H1 (cell line): ENCODE data around the gene ADPRHL1. TPM values are rescaled to one million over a fixed set of nuclear protein-coding genes. Genes with fewer than 3 reads are reported as not detected.
A peak's percentile ranks its signal among the peaks of the same experiment; 100 is the strongest.

Experiments used
- CTCF ChIA-PET: fragments of 300-600 bp; sonication (Branson Sonifier 250); formaldehyde crosslinking; loops from one replicate; lab custom pipeline; 2021; ENCODE audit not compliant: partially characterized antibody; lab: Charles Lee
- POLR2A ChIA-PET: fragments of 300-600 bp; sonication (Branson Sonifier 250); formaldehyde crosslinking; loops from one replicate; lab custom pipeline; 2021; ENCODE audit warnings: inconsistent platforms; ENCODE audit not compliant: partially characterized antibody; lab: Charles Lee
- DNase-seq, 2 experiments: peaks; one replicate each; pipeline versions ENCODE4 v3.0.0 to v3.0.0-alpha.2; 2010 to 2022; ENCODE audit warnings: low spot score in 2 of 2, low read depth in 1 of 2, mixed read lengths in 1 of 2
- FAIRE-seq: peaks from 2 replicates; lab custom pipeline; 2011; peaks lifted over from hg19 to GRCh38; lab: Jason Lieb, UNC
- H2AFZ ChIP-seq: 2 replicates; pipeline ENCODE4 v1.8.1; 2012; ENCODE audit warnings: low read length, inconsistent platforms
- H2AK5ac ChIP-seq: 2 replicates; pipeline ENCODE4 v1.6.1; 2013; ENCODE audit warnings: low read depth, low read length
- H2BK120ac ChIP-seq: replicated peaks from 2 replicates; pipeline ENCODE3; 2013; ENCODE audit warnings: low read depth, low read length, inconsistent platforms
- H2BK12ac ChIP-seq: 2 replicates; pipeline ENCODE4 v1.6.1; 2013; ENCODE audit warnings: low read depth, low read length
- H2BK15ac ChIP-seq: 2 replicates; pipeline ENCODE4 v1.6.1; 2013; ENCODE audit warnings: low read length
- H2BK20ac ChIP-seq: 2 replicates; pipeline ENCODE4 v1.6.1; 2013; ENCODE audit warnings: low read length
- H2BK5ac ChIP-seq: 2 replicates; pipeline ENCODE4 v1.6.1; 2013; ENCODE audit warnings: low read depth, low read length
- H3K14ac ChIP-seq: 2 replicates; pipeline ENCODE4 v1.6.1; 2013; ENCODE audit warnings: inconsistent platforms; ENCODE audit not compliant: insufficient read length
- H3K18ac ChIP-seq: 2 replicates; pipeline ENCODE4 v1.6.1; 2013; ENCODE audit warnings: low read length; ENCODE audit errors: extremely low read depth
- H3K23ac ChIP-seq: 2 replicates; pipeline ENCODE4 v1.6.1; 2013; ENCODE audit warnings: inconsistent platforms; ENCODE audit not compliant: insufficient read length
- H3K23me2 ChIP-seq: 2 replicates; pipeline ENCODE4 v1.6.1; 2013; ENCODE audit warnings: low read depth, low read length
- H3K27ac ChIP-seq: 2 replicates; pipeline ENCODE4 v1.6.1; 2011; ENCODE audit warnings: low read depth, low read length, inconsistent platforms
- H3K27me3 ChIP-seq, 4 experiments: replicated peaks in 1 of 4; 1 replicate in 1 of 4; 2 replicates in 3 of 4; pipeline versions ENCODE4 v1.6.1 to v1.8.1; 2011 to 2013; ENCODE audit warnings: low read length in 3 of 4, mild to moderate bottlenecking in 3 of 4, inconsistent platforms in 2 of 4, mixed read lengths in 2 of 4, moderate library complexity in 1 of 4; ENCODE audit not compliant: control insufficient read depth in 3 of 4, insufficient read depth in 3 of 4; ENCODE audit errors: extremely low read depth in 1 of 4
- H3K36me3 ChIP-seq, 4 experiments: 2 replicates each; pipeline versions ENCODE4 v1.6.1 to v1.8.1; 2011 to 2013; ENCODE audit warnings: mild to moderate bottlenecking in 4 of 4, low read length in 3 of 4, moderate library complexity in 2 of 4, control low read depth in 1 of 4, inconsistent platforms in 1 of 4; ENCODE audit not compliant: insufficient read depth in 4 of 4, control insufficient read depth in 2 of 4
- H3K4ac ChIP-seq: replicated peaks from 2 replicates; pipeline ENCODE3; 2013; ENCODE audit warnings: low read length, low read depth, mixed read lengths, inconsistent platforms; ENCODE audit not compliant: insufficient read length
- H3K4me1 ChIP-seq, 4 experiments: replicated peaks in 1 of 4; 1 replicate in 1 of 4; 2 replicates in 3 of 4; pipeline versions ENCODE4 v1.6.1 to v1.8.1; 2011 to 2013; ENCODE audit warnings: low read length in 3 of 4, inconsistent platforms in 2 of 4, mixed read lengths in 1 of 4; ENCODE audit not compliant: insufficient read depth in 4 of 4, control insufficient read depth in 3 of 4
- H3K4me2 ChIP-seq, 2 experiments: 2 replicates each; pipeline versions ENCODE4 v1.6.1 to v1.8.1; 2011 to 2013; ENCODE audit warnings: low read depth in 2 of 2, low read length in 2 of 2, control low read depth in 1 of 2, inconsistent platforms in 1 of 2, mild to moderate bottlenecking in 1 of 2; ENCODE audit not compliant: insufficient read depth in 1 of 2
- H3K4me3 ChIP-seq, 4 experiments: fragments of 200-600, 300-600 bp in 1 of 4; sonication (generic), shearing (Covaris generic), sonication (Bioruptor Twin) in 1 of 4; 2 replicates each; pipeline versions ENCODE4 v1.5.1 to v1.8.1; 2011 to 2016; ENCODE audit warnings: low read length in 4 of 4, low read depth in 3 of 4, control low read depth in 2 of 4, inconsistent platforms in 2 of 4, mild to moderate bottlenecking in 2 of 4, mixed read lengths in 1 of 4, moderate library complexity in 1 of 4; ENCODE audit not compliant: insufficient read depth in 2 of 4; ENCODE audit errors: extremely low read depth in 1 of 4
- H3K56ac ChIP-seq: replicated peaks from 2 replicates; pipeline ENCODE3; 2013; ENCODE audit warnings: low read depth, mild to moderate bottlenecking, mixed read lengths, low read length, inconsistent platforms; ENCODE audit not compliant: insufficient read length
- H3K79me1 ChIP-seq: 2 replicates; pipeline ENCODE4 v1.6.1; 2013; ENCODE audit warnings: low read depth, low read length, control low read depth
- H3K79me2 ChIP-seq, 2 experiments: 2 replicates each; pipeline versions ENCODE4 v1.6.1 to v1.8.1; 2012 to 2013; ENCODE audit warnings: low read length in 2 of 2, mild to moderate bottlenecking in 2 of 2, inconsistent platforms in 1 of 2; ENCODE audit not compliant: insufficient read depth in 2 of 2, control insufficient read depth in 1 of 2
- H3K9ac ChIP-seq, 4 experiments: replicated peaks in 1 of 4; 1 replicate in 1 of 4; 2 replicates in 3 of 4; pipeline versions ENCODE4 v1.6.1 to v1.8.1; 2011 to 2013; ENCODE audit warnings: low read depth in 3 of 4, low read length in 3 of 4, control low read depth in 2 of 4, mild to moderate bottlenecking in 2 of 4, moderate library complexity in 2 of 4, inconsistent platforms in 1 of 4; ENCODE audit errors: extremely low read depth in 1 of 4
- H3K9me3 ChIP-seq, 2 experiments: 2 replicates each; pipeline versions ENCODE4 v1.6.1 to v1.8.1; 2012 to 2013; ENCODE audit warnings: mild to moderate bottlenecking in 2 of 2, moderate library complexity in 2 of 2, control low read depth in 1 of 2, inconsistent platforms in 1 of 2, low read depth in 1 of 2, low read length in 1 of 2, mixed read lengths in 1 of 2; ENCODE audit not compliant: insufficient read depth in 2 of 2
- H4K20me1 ChIP-seq, 2 experiments: replicated peaks in 1 of 2; 2 replicates each; pipeline versions ENCODE3 to v1.8.1; 2011 to 2013; ENCODE audit warnings: inconsistent platforms in 2 of 2, low read length in 2 of 2, mild to moderate bottlenecking in 1 of 2; ENCODE audit not compliant: insufficient read depth in 2 of 2, control insufficient read depth in 1 of 2
- H4K5ac ChIP-seq: 2 replicates; pipeline ENCODE4 v1.6.1; 2013; ENCODE audit warnings: low read length, low read depth, mixed read lengths, inconsistent platforms; ENCODE audit not compliant: insufficient read length
- H4K8ac ChIP-seq: 2 replicates; pipeline ENCODE4 v1.8.0; 2013; ENCODE audit warnings: mild to moderate bottlenecking, moderate library complexity, low read length, inconsistent platforms; ENCODE audit not compliant: insufficient read depth; ENCODE audit errors: extremely low read depth
- H4K91ac ChIP-seq: replicated peaks from 2 replicates; pipeline ENCODE3; 2013; ENCODE audit warnings: low read length, mixed read lengths, inconsistent platforms; ENCODE audit not compliant: insufficient read length
- EZH2 ChIP-seq: fragments of 200-600 bp; sonication (generic); IDR thresholded peaks from 2 replicates; pipeline ENCODE4 v1.7.1; 2012; ENCODE audit warnings: low read depth, mild to moderate bottlenecking, moderate library complexity, low read length, inconsistent platforms; ENCODE audit not compliant: severe bottlenecking
- HDAC2 ChIP-seq, 2 experiments: fragments of 300-600 bp in 1 of 2; sonication (generic) in 1 of 2; IDR thresholded peaks; 2 replicates each; pipeline ENCODE4 v1.6.1; 2011 to 2012; ENCODE audit warnings: low read depth in 2 of 2, low read length in 2 of 2, mild to moderate bottlenecking in 2 of 2, moderate library complexity in 2 of 2, borderline replicate concordance in 1 of 2, inconsistent platforms in 1 of 2
- KDM1A ChIP-seq: fragments of 200-600, 300-600 bp; sonication (generic); IDR thresholded peaks from 2 replicates; pipeline ENCODE4 v1.7.1; 2016; ENCODE audit warnings: mild to moderate bottlenecking, low read length, borderline replicate concordance
- NANOG ChIP-seq: IDR thresholded peaks from 2 replicates; pipeline ENCODE4 v1.6.1; 2011; ENCODE audit warnings: low read length, low read depth, mild to moderate bottlenecking, inconsistent platforms; ENCODE audit not compliant: insufficient read depth, poor library complexity, severe bottlenecking
- WGBS, 2 experiments: shearing (Covaris generic) in 1 of 2; methylation state at CpG; one replicate each; pipeline versions ENCODE4 v1.1.6 to v1.1.7; 2013 to 2015; ENCODE audit warnings: low lambda C conversion rate in 2 of 2, mixed read lengths in 2 of 2, inconsistent platforms in 1 of 2, low coverage in 1 of 2, missing lambda C conversion rate in 1 of 2; ENCODE audit not compliant: insufficient replicate concordance in 2 of 2, insufficient coverage in 1 of 2, insufficient read length in 1 of 2; ENCODE audit errors: extremely low coverage in 1 of 2, missing lambda C conversion rate in 1 of 2; 5-methylcytosine and 5-hydroxymethylcytosine counted together
- polyA plus RNA-seq, 7 experiments: library from polyadenylated mRNA; depleted of rRNA in 3 of 7; stranded (reverse) in 5 of 7; unstranded in 2 of 7; fragments of >200 nt in 5 of 7; fragments of 200-250 nt in 2 of 7; gene quantifications; 1 replicate in 5 of 7; 2 replicates in 1 of 7; 4 replicates in 1 of 7; pipeline versions ENCODE4 v1.2.1 to v1.2.3, GENCODE V29; 2011 to 2013; ENCODE audit warnings: missing spikeins in 2 of 7, mixed read lengths in 2 of 7
- total RNA-seq: library from RNA; stranded (reverse); fragmentation: NEBNext Ultra II Directional; extraction: Animal tissue kit (Norgen Biotek cat#: 25700); gene quantifications from 2 replicates; pipeline ENCODE4 v1.2.1, GENCODE V29; 2021

ADPRHL1 gene
- total and polyA plus RNA-seq, 2 of the 8 experiments (the other 6 are each of a cell fraction or from before 2014, with no cell fraction given): 0.74 to 1.7 TPM

GRCh38 chr13:113448885-113449692 lies 4.2 kb downstream of the ADPRHL1 start:
- peaks cover 0 to 3% of the 10 kb centered on the region in 2 experiments; a peak in 2 of 4 replicates for H3K9me3 ChIP-seq
- no peak overlapping the region for H3K18ac ChIP-seq
- H3K14ac ChIP-seq: no peak overlapping the region
- H4K8ac ChIP-seq: no peak overlapping the region; the same call in 1 of the 2 replicates
- H4K5ac ChIP-seq: no peak overlapping the region
- no peak overlapping the region for H2AK5ac ChIP-seq
- H2BK12ac ChIP-seq: 0 out of 2 replicates have a peak overlapping the region, but pooled peaks have one; percentile 17
- no peak overlapping the region for H2AFZ ChIP-seq
- ChIA-PET POLR2A (interaction anchor here (0.6 to 0.8 kb wide), 2 partner anchors 168 to 373 kb away, joined by 3 read pairs; no protein-coding TSS in a partner anchor), CTCF (interaction anchor here (0.7 to 4.0 kb wide), 6 partner anchors 11 to 210 kb away, joined by 3 to 18 read pairs (median 3); no protein-coding TSS in a partner anchor)
- DNase-seq: no peak
- no peak overlapping the region for H3K23ac ChIP-seq
- peaks cover 2 to 8% of the 10 kb centered on the region in 2 experiments for H4K20me1 ChIP-seq
- H3K56ac ChIP-seq: no peak overlapping the region
- H3K36me3 ChIP-seq: no peaks in the 10 kb centered on the region; a peak in 2 of 8 replicates
- H3K79me2 ChIP-seq: no peaks in the 10 kb centered on the region
- H2BK5ac ChIP-seq: no peak overlapping the region
- peak overlapping the region; percentile 29; the same call in 1 of the 2 replicates for H2BK15ac ChIP-seq
- no peak overlapping the region for H3K4ac ChIP-seq
- H3K4me1 ChIP-seq: peaks cover 0 to 5% (median 0%) of the 10 kb centered on the region in 4 experiments; a peak in 2 of 7 replicates
- H3K9ac ChIP-seq: no peak overlapping the region
- H3K4me3 ChIP-seq: no peak overlapping the region
- 90% methylated on average over 21 of the region's 29 CpGs; no CpG with 5 or more reads in 1 of the 2 experiments for WGBS, 2 experiments
- H3K27ac ChIP-seq: no peak overlapping the region
- H4K91ac ChIP-seq: no peak overlapping the region
- H3K23me2 ChIP-seq: no peaks in the 10 kb centered on the region
- H3K27me3 ChIP-seq: no peaks in the 10 kb centered on the region
- FAIRE-seq: no peak
- no peak overlapping the region for H2BK120ac ChIP-seq
- H2BK20ac ChIP-seq: no peak overlapping the region
- H3K79me1 ChIP-seq: no peaks in the 10 kb centered on the region; the same call in 1 of the 2 replicates
- H3K4me2 ChIP-seq: no peak overlapping the region
- no peak for TF ChIP-seq NANOG
- TF ChIP-seq KDM1A: no peak
- no peak for TF ChIP-seq EZH2
- no peak for TF ChIP-seq HDAC2 (IDR thresholded peaks at IDR 0.05; ENCODE audit: borderline replicate concordance in 1 of 2, low read depth in 2 of 2, low read length in 2 of 2)
